SK-N-SH (cell line): ENCODE results near the gene CD59. TPM values are rescaled to one million over a fixed set of nuclear protein-coding genes. Genes with fewer than 3 reads are reported as not detected.

Experiments
- CTCF ChIA-PET: fragments of 300-600, 350-600 bp; formaldehyde crosslinking; extraction: SDS; loops from one replicate; lab custom pipeline; 2021; lab: Yijun Ruan, JAX
- POLR2A ChIA-PET: fragments of 350-600 bp; sonication (Branson Sonifier 250); formaldehyde crosslinking; extraction: SDS; loops from one replicate; lab custom pipeline; 2020; ENCODE audit warnings: antibody characterized with exemption, inconsistent platforms; lab: Yijun Ruan, JAX
- DNase-seq: peaks from one replicate; pipeline ENCODE4 v3.0.0; 2012
- H2AFZ ChIP-seq: fragments of 200-600 bp; sonication (generic); 2 replicates; pipeline ENCODE4 v1.8.1; 2016; ENCODE audit warnings: antibody characterized with exemption, mild to moderate bottlenecking, low read depth
- H3F3A ChIP-seq: fragments of 200-600 bp; sonication (generic); replicated peaks from 2 replicates; pipeline ENCODE3; 2016; ENCODE audit warnings: antibody characterized with exemption, mild to moderate bottlenecking; ENCODE audit not compliant: insufficient read depth
- H3K27ac ChIP-seq, 2 experiments: fragments of 200-500 bp in 1 of 2; fragments of 200-600 bp in 1 of 2; sonication (Bioruptor generic) in 1 of 2; sonication (generic), shearing (Covaris generic) in 1 of 2; 2 replicates each; pipeline versions ENCODE4 v1.5.1 to v1.6.1; 2014 to 2016; ENCODE audit warnings: low read depth in 2 of 2, inconsistent platforms in 1 of 2, low read length in 1 of 2, mild to moderate bottlenecking in 1 of 2, mixed read lengths in 1 of 2
- H3K27me3 ChIP-seq: fragments of 200-600 bp; sonication (generic), shearing (Covaris generic); 2 replicates; pipeline ENCODE4 v1.6.1; 2016; ENCODE audit warnings: mixed run types; ENCODE audit not compliant: insufficient read depth
- H3K36me3 ChIP-seq, 2 experiments: fragments of 200-500 bp in 1 of 2; fragments of 200-600 bp in 1 of 2; sonication (Bioruptor generic) in 1 of 2; sonication (generic) in 1 of 2; replicated peaks in 1 of 2; 2 replicates each; pipeline versions ENCODE3 to v1.5.1; 2014 to 2016; ENCODE audit warnings: low read length in 1 of 2, mild to moderate bottlenecking in 1 of 2; ENCODE audit not compliant: insufficient read depth in 2 of 2, control insufficient read depth in 1 of 2
- H3K4me1 ChIP-seq, 2 experiments: fragments of 200-500 bp in 1 of 2; fragments of 200-600 bp in 1 of 2; sonication (Bioruptor generic) in 1 of 2; sonication (generic), shearing (Covaris generic) in 1 of 2; 2 replicates each; pipeline versions ENCODE4 v1.5.1 to v1.6.1; 2014 to 2016; ENCODE audit warnings: low read depth in 1 of 2, low read length in 1 of 2, mixed run types in 1 of 2; ENCODE audit not compliant: insufficient read depth in 2 of 2, control insufficient read depth in 1 of 2
- H3K4me2 ChIP-seq: fragments of 200-600 bp; sonication (generic), shearing (Covaris generic); 2 replicates; pipeline ENCODE4 v1.6.1; 2017; ENCODE audit warnings: mixed run types
- H3K4me3 ChIP-seq, 2 experiments: fragments of 200-500 bp in 1 of 2; fragments of 200-600 bp in 1 of 2; sonication (Bioruptor generic) in 1 of 2; sonication (generic), shearing (Covaris generic) in 1 of 2; 2 replicates each; pipeline versions ENCODE4 v1.5.1 to v1.8.1; 2014 to 2016; ENCODE audit warnings: low read depth in 2 of 2, inconsistent platforms in 1 of 2, low read length in 1 of 2, mild to moderate bottlenecking in 1 of 2, mixed read lengths in 1 of 2, moderate library complexity in 1 of 2
- H3K79me2 ChIP-seq: fragments of 200-600 bp; sonication (generic); 2 replicates; pipeline ENCODE4 v1.8.1; 2017; ENCODE audit warnings: mild to moderate bottlenecking; ENCODE audit not compliant: insufficient read depth
- H3K9ac ChIP-seq: fragments of 200-600 bp; sonication (generic); 2 replicates; pipeline ENCODE4 v1.6.1; 2017; ENCODE audit warnings: mixed run types
- H3K9me2 ChIP-seq: fragments of 200-600 bp; sonication (generic); 2 replicates; pipeline ENCODE4 v1.6.1; 2017; ENCODE audit warnings: mixed run types
- H3K9me3 ChIP-seq: fragments of 200-600 bp; sonication (generic); 2 replicates; pipeline ENCODE4 v1.6.1; 2017; ENCODE audit warnings: mixed run types, mild to moderate bottlenecking, moderate library complexity
- H4K20me1 ChIP-seq: fragments of 200-600 bp; sonication (generic); 2 replicates; pipeline ENCODE4 v1.6.1; 2017; ENCODE audit warnings: mild to moderate bottlenecking, mixed run types; ENCODE audit not compliant: insufficient read depth
- CHD2 ChIP-seq: fragments of 150-350 bp; IDR thresholded peaks from 2 replicates; pipeline ENCODE4 v1.6.1; 2018; ENCODE audit warnings: low read length; ENCODE audit not compliant: partially characterized antibody
- ELF1 ChIP-seq: IDR thresholded peaks from 2 replicates; pipeline ENCODE4 v1.4.0; 2012
- EP300 ChIP-seq, 2 experiments: IDR thresholded peaks; 2 replicates each; pipeline versions ENCODE4 v1.4.0 to v1.6.1; 2012; ENCODE audit warnings: borderline replicate concordance in 1 of 2, low read depth in 1 of 2, low read length in 1 of 2
- EZH2phosphoT487 ChIP-seq: fragments of 200-600 bp; sonication (generic); IDR thresholded peaks from 2 replicates; pipeline ENCODE4 v1.6.1; 2017; ENCODE audit warnings: low read depth, mixed run types, mild to moderate bottlenecking, antibody characterized with exemption, moderate library complexity, borderline replicate concordance
- FOSL2 ChIP-seq: IDR thresholded peaks from 2 replicates; pipeline ENCODE4 v1.4.0; 2012; ENCODE audit warnings: low read depth, mild to moderate bottlenecking, moderate library complexity, borderline replicate concordance
- FOXJ3 ChIP-seq: sonication (generic); formaldehyde crosslinking; IDR thresholded peaks from 2 replicates; pipeline ENCODE4 v1.5.1; 2020; ENCODE audit warnings: mild to moderate bottlenecking, missing genetic modification reagents
- FOXM1 ChIP-seq: IDR thresholded peaks from 2 replicates; pipeline ENCODE4 v1.4.0; 2012; ENCODE audit warnings: low read depth, mild to moderate bottlenecking
- GATA2 ChIP-seq: sonication (generic); formaldehyde crosslinking; IDR thresholded peaks from 2 replicates; pipeline ENCODE4 v1.5.0; 2020; ENCODE audit warnings: mild to moderate bottlenecking, missing genetic modification reagents
- JUND ChIP-seq: IDR thresholded peaks from 2 replicates; pipeline ENCODE4 v1.4.0; 2012
- MXI1 ChIP-seq: IDR thresholded peaks from 2 replicates; pipeline ENCODE4 v1.6.1; 2012; ENCODE audit warnings: mild to moderate bottlenecking, low read depth, low read length, improper control_type of control experiment
- NFIC ChIP-seq: IDR thresholded peaks from 2 replicates; pipeline ENCODE4 v1.4.0; 2012; ENCODE audit warnings: borderline replicate concordance
- NRF1 ChIP-seq: IDR thresholded peaks from 2 replicates; pipeline ENCODE4 v1.6.1; 2012; ENCODE audit warnings: low read depth, mild to moderate bottlenecking, low read length
- POLR2AphosphoS5 ChIP-seq: IDR thresholded peaks from 2 replicates; pipeline ENCODE4 v1.6.1; 2012; ENCODE audit warnings: low read depth, low read length
- RAD21 ChIP-seq: IDR thresholded peaks from 2 replicates; pipeline ENCODE4 v1.6.1; 2012; ENCODE audit warnings: mild to moderate bottlenecking, low read length
- RCOR1 ChIP-seq: fragments of 150-350 bp; IDR thresholded peaks from 2 replicates; pipeline ENCODE4 v1.6.1; 2017; ENCODE audit warnings: antibody characterized with exemption, low read length
- RFX5 ChIP-seq: IDR thresholded peaks from 2 replicates; pipeline ENCODE4 v1.6.1; 2012; ENCODE audit warnings: mild to moderate bottlenecking, improper control_type of control experiment, low read length
- RXRA ChIP-seq: IDR thresholded peaks from 2 replicates; pipeline ENCODE4 v1.4.0; 2012; ENCODE audit warnings: low read depth, mild to moderate bottlenecking, borderline replicate concordance
- SIN3A ChIP-seq: IDR thresholded peaks from 2 replicates; pipeline ENCODE4 v1.6.1; 2012; ENCODE audit warnings: low read depth, mild to moderate bottlenecking, low read length, moderate library complexity, borderline replicate concordance
- SMC3 ChIP-seq: IDR thresholded peaks from 2 replicates; pipeline ENCODE4 v1.6.1; 2012; ENCODE audit warnings: low read depth, low read length, improper control_type of control experiment
- TAF1 ChIP-seq: IDR thresholded peaks from 2 replicates; pipeline ENCODE4 v1.6.1; 2012; ENCODE audit warnings: low read depth, mild to moderate bottlenecking, low read length, moderate library complexity, borderline replicate concordance
- TCF12 ChIP-seq: IDR thresholded peaks from 2 replicates; pipeline ENCODE4 v1.4.0; 2012
- TEAD4 ChIP-seq: IDR thresholded peaks from 2 replicates; pipeline ENCODE4 v1.4.0; 2012; ENCODE audit warnings: mild to moderate bottlenecking, borderline replicate concordance; ENCODE audit not compliant: insufficient read depth
- WGBS: methylation state at CpG from one replicate; pipeline ENCODE4 v1.1.6; 2017; ENCODE audit warnings: low lambda C conversion rate; 5-methylcytosine and 5-hydroxymethylcytosine counted together
- polyA plus RNA-seq, 3 experiments: library from polyadenylated mRNA; depleted of rRNA; stranded (reverse); fragments of >200 nt; gene quantifications; 2 replicates each; pipeline ENCODE4 v1.2.3, GENCODE V29; 2012
- TF ChIP-seq, protein P1 (sequence below): fragments of 150-350 bp; IDR thresholded peaks from 2 replicates; pipeline ENCODE4 v1.6.1; 2017; ENCODE audit warnings: antibody characterized with exemption, low read length, low read depth, borderline replicate concordance
- TF ChIP-seq, protein P2 (sequence below): IDR thresholded peaks from 2 replicates; pipeline ENCODE4 v1.4.0; 2012; ENCODE audit warnings: low read depth, borderline replicate concordance
- TF ChIP-seq, protein P3 (sequence below): IDR thresholded peaks from 2 replicates; pipeline ENCODE4; 2012
- TF ChIP-seq, protein P4 (sequence below): IDR thresholded peaks from 2 replicates; pipeline ENCODE4 v1.4.0; 2012; ENCODE audit warnings: low read depth
- TF ChIP-seq, protein P5 (sequence below): IDR thresholded peaks from 2 replicates; pipeline ENCODE4 v1.4.0; 2012; ENCODE audit warnings: low read depth, borderline replicate concordance
- TF ChIP-seq, protein P6 (sequence below): fragments of 150-350 bp; IDR thresholded peaks from 2 replicates; pipeline ENCODE4 v1.6.1; 2016; ENCODE audit warnings: mild to moderate bottlenecking, low read depth, low read length

CD59 gene, protein sequence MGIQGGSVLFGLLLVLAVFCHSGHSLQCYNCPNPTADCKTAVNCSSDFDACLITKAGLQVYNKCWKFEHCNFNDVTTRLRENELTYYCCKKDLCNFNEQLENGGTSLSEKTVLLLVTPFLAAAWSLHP
- 616 and 849 TPM in 2 replicates for polyA plus RNA-seq (2012; rRNA removed)
- 705 and 770 TPM in 2 replicates for polyA plus RNA-seq (2012; cell fraction: cytosol; rRNA removed)
- 216 and 380 TPM in 2 replicates for polyA plus RNA-seq (2012; cell fraction: nucleus; rRNA removed)

DNA sequence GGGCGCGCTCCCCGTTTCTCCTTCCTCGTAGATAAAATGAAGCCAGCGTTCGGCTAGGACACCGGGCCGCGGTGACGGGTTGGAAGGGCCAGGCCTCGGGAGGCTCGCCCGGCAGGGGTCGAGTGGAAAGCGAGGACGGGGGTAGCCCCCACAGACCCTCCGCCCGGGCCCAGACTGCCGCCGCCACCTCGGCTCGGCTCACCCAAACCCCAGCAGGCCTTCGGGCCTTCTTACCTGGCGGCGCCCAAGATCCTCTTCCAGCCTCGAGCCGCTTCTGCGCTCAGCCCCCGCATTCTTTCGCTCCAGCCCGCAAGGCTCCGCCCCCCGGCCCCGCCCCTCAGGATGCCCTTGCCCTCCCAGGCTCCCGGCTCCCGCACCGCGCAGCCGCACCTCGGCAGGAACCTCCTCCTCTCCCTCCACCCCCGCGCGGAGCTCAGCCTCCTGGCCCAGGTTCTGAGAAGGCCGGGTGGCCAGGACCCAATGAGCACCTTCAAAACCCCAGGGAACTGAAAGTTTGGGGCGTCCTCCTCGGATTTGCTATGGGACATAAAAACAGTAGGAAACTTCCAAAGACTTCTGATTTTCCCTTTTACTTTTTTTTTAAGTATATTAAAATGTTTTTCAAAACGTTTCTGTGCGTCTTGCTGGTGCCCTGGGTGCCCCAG, at the start of gene CD59:
Gene CD59 (minus strand): TSS at position 276 of the 665 bp plus-strand sequence. CDS start 13,978 bp downstream, outside the sequence.
- POLR2A ChIA-PET = interaction anchor here (0.7 to 1.2 kb wide), 2 partner anchors 36 to 66 kb away, joined by 3 read pairs; partner anchors contain the start of gene C11orf91
- WGBS = 0% methylated on average over 7 of the region's 48 CpGs
- peaks cover 57% of the 10 kb centered on the region for H3K79me2 ChIP-seq
- TF ChIP-seq CHD2 (no peak), TCF12 (0 out of 2 replicates have a peak, but pooled peaks have one; percentile 15), JUND (no peak), RAD21 (no peak), FOSL2 (no peak), SMC3 (no peak), RXRA (peak; percentile 19; the same call in 1 of the 2 replicates), MXI1 (no peak), EZH2phosphoT487 (no peak), TAF1 (peak; percentile 83), POLR2AphosphoS5 (peak; percentile 91), NRF1 (peak; percentile 84), EP300 (IDR thresholded peaks at IDR 0.05; ENCODE audit: borderline replicate concordance in 1 of 2, low read depth in 1 of 2, low read length in 1 of 2) (no peak), SIN3A (no peak), NFIC (no peak), TEAD4 (no peak), FOXJ3 (CRISPR knock-in tag) (no peak), ELF1 (no peak), GATA2 (CRISPR knock-in tag) (no peak), RFX5 (no peak), RCOR1 (no peak), FOXM1 (no peak; the same call in 1 of the 2 replicates)
- TF ChIP-seq, protein P1, sequence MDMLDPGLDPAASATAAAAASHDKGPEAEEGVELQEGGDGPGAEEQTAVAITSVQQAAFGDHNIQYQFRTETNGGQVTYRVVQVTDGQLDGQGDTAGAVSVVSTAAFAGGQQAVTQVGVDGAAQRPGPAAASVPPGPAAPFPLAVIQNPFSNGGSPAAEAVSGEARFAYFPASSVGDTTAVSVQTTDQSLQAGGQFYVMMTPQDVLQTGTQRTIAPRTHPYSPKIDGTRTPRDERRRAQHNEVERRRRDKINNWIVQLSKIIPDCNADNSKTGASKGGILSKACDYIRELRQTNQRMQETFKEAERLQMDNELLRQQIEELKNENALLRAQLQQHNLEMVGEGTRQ = no peak
- TF ChIP-seq, protein P2, sequence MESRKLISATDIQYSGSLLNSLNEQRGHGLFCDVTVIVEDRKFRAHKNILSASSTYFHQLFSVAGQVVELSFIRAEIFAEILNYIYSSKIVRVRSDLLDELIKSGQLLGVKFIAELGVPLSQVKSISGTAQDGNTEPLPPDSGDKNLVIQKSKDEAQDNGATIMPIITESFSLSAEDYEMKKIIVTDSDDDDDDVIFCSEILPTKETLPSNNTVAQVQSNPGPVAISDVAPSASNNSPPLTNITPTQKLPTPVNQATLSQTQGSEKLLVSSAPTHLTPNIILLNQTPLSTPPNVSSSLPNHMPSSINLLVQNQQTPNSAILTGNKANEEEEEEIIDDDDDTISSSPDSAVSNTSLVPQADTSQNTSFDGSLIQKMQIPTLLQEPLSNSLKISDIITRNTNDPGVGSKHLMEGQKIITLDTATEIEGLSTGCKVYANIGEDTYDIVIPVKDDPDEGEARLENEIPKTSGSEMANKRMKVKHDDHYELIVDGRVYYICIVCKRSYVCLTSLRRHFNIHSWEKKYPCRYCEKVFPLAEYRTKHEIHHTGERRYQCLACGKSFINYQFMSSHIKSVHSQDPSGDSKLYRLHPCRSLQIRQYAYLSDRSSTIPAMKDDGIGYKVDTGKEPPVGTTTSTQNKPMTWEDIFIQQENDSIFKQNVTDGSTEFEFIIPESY = no peak
- TF ChIP-seq, protein P3, sequence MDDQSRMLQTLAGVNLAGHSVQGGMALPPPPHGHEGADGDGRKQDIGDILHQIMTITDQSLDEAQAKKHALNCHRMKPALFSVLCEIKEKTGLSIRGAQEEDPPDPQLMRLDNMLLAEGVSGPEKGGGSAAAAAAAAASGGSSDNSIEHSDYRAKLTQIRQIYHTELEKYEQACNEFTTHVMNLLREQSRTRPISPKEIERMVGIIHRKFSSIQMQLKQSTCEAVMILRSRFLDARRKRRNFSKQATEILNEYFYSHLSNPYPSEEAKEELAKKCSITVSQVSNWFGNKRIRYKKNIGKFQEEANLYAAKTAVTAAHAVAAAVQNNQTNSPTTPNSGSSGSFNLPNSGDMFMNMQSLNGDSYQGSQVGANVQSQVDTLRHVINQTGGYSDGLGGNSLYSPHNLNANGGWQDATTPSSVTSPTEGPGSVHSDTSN = no peak
- TF ChIP-seq, protein P4, sequence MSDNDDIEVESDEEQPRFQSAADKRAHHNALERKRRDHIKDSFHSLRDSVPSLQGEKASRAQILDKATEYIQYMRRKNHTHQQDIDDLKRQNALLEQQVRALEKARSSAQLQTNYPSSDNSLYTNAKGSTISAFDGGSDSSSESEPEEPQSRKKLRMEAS = peak; percentile 62; the same call in 1 of the 2 replicates
- TF ChIP-seq, protein P5, sequence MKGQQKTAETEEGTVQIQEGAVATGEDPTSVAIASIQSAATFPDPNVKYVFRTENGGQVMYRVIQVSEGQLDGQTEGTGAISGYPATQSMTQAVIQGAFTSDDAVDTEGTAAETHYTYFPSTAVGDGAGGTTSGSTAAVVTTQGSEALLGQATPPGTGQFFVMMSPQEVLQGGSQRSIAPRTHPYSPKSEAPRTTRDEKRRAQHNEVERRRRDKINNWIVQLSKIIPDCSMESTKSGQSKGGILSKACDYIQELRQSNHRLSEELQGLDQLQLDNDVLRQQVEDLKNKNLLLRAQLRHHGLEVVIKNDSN = no peak
- TF ChIP-seq, protein P6, sequence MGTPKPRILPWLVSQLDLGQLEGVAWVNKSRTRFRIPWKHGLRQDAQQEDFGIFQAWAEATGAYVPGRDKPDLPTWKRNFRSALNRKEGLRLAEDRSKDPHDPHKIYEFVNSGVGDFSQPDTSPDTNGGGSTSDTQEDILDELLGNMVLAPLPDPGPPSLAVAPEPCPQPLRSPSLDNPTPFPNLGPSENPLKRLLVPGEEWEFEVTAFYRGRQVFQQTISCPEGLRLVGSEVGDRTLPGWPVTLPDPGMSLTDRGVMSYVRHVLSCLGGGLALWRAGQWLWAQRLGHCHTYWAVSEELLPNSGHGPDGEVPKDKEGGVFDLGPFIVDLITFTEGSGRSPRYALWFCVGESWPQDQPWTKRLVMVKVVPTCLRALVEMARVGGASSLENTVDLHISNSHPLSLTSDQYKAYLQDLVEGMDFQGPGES = no peak

More for the DNA sequence above, at the start of gene CD59:
- peaks cover 41% of the 10 kb centered on the region for H4K20me1 ChIP-seq
- peak within 1 kb of the TSS; percentile 92 for H3K4me2 ChIP-seq
- peaks cover 21 to 28% of the 10 kb centered on the region in 2 experiments; a peak in 3 of 4 replicates for H3K4me1 ChIP-seq
- H2AFZ ChIP-seq = peak within 1 kb of the TSS; percentile 83
- H3F3A ChIP-seq = peaks cover 15% of the 10 kb centered on the region
- no peaks in the 10 kb centered on the region for H3K9me2 ChIP-seq
- no peaks in the 10 kb centered on the region for H3K9me3 ChIP-seq
- peak; percentile 97 for DNase-seq
- peak within 1 kb of the TSS; percentile 86 to 91 for H3K4me3 ChIP-seq
- peak within 1 kb of the TSS; percentile 95 for H3K9ac ChIP-seq
- peak within 1 kb of the TSS; percentile 91 to 94 for H3K27ac ChIP-seq
- CTCF ChIA-PET = interaction anchor here (0.7 to 2.5 kb wide), 9 partner anchors 21 to 689 kb away, joined by 3 to 7 read pairs (median 3); no protein-coding TSS in a partner anchor
- H3K36me3 ChIP-seq = peaks cover 4 to 21% of the 10 kb centered on the region in 2 experiments
- H3K27me3 ChIP-seq = no peaks in the 10 kb centered on the region
